Endothelial cell of umbilical vein (primary cell): Measurements from ENCODE around the gene LMLN. TPM values are rescaled to one million over a fixed set of nuclear protein-coding genes. Genes with fewer than 3 reads are reported as not detected.

Experiments
- BruUV-seq: library from RNA; stranded (reverse); fragments of 400-500 nt; replicated peaks from 2 replicates; lab custom pipeline; 2021; lab: Mats Ljungman, UMichigan
- CTCF ChIA-PET: fragments of 300-600, 350-600 bp; sonication (Branson Sonifier 250); formaldehyde crosslinking; loops from one replicate; lab custom pipeline; 2021; ENCODE audit warnings: antibody characterized with exemption, inconsistent platforms; lab: Charles Lee
- POLR2A ChIA-PET: fragments of 300-600, 350-600 bp; sonication (Branson Sonifier 250); formaldehyde crosslinking; loops from one replicate; lab custom pipeline; 2021; ENCODE audit warnings: antibody characterized with exemption, inconsistent platforms; lab: Charles Lee
- DNase-seq: peaks from one replicate; pipeline ENCODE4 v3.0.0-alpha.2; 2011; ENCODE audit warnings: low read depth, low spot score
- FAIRE-seq: peaks from 2 replicates; lab custom pipeline; 2011; peaks lifted over from hg19 to GRCh38; lab: Jason Lieb, UNC
- H2AFZ ChIP-seq: 2 replicates; pipeline ENCODE4 v1.6.0; 2012; ENCODE audit warnings: low read depth, low read length, control low read depth, inconsistent platforms
- H3K27ac ChIP-seq: 2 replicates; pipeline ENCODE4 v1.5.1; 2011; ENCODE audit warnings: low read depth, mild to moderate bottlenecking, control low read depth, low read length, moderate library complexity; ENCODE audit not compliant: insufficient read depth
- H3K27me3 ChIP-seq, 2 experiments: 2 replicates each; pipeline versions ENCODE4 v1.6.0 to v1.6.1; 2011; ENCODE audit warnings: low read length in 2 of 2, mixed read lengths in 1 of 2; ENCODE audit not compliant: control insufficient read depth in 2 of 2, insufficient read depth in 2 of 2
- H3K36me3 ChIP-seq, 2 experiments: 2 replicates in 1 of 2; 3 replicates in 1 of 2; pipeline ENCODE4 v1.5.1; 2011; ENCODE audit warnings: low read length in 2 of 2, mild to moderate bottlenecking in 1 of 2, moderate library complexity in 1 of 2; ENCODE audit not compliant: control insufficient read depth in 2 of 2, insufficient read depth in 2 of 2; ENCODE audit errors: extremely low read depth in 1 of 2
- H3K4me1 ChIP-seq: 3 replicates; pipeline ENCODE4 v1.5.1; 2011; ENCODE audit warnings: mild to moderate bottlenecking, low read length; ENCODE audit not compliant: control insufficient read depth, insufficient read depth; ENCODE audit errors: extremely low read depth
- H3K4me2 ChIP-seq: 2 replicates; pipeline ENCODE4 v1.6.1; 2011; ENCODE audit warnings: low read length, control low read depth, mixed read lengths; ENCODE audit not compliant: insufficient read depth
- H3K4me3 ChIP-seq, 3 experiments: fragments of 200-600 bp in 1 of 3; sonication (generic), shearing (Covaris generic) in 1 of 3; replicated peaks in 1 of 3; 2 replicates each; pipeline ENCODE4 v1.5.1; 2011 to 2016; ENCODE audit warnings: control low read depth in 3 of 3, low read length in 3 of 3, mild to moderate bottlenecking in 2 of 3, inconsistent platforms in 1 of 3, low read depth in 1 of 3, moderate library complexity in 1 of 3; ENCODE audit not compliant: insufficient read depth in 1 of 3
- H3K79me2 ChIP-seq: 2 replicates; pipeline ENCODE4 v1.6.0; 2012; ENCODE audit warnings: low read length, inconsistent platforms; ENCODE audit not compliant: control insufficient read depth, insufficient read depth
- H3K9ac ChIP-seq: replicated peaks from 2 replicates; pipeline ENCODE3; 2011; ENCODE audit warnings: low read length, control low read depth; ENCODE audit not compliant: insufficient read depth; ENCODE audit errors: extremely low read depth
- H3K9me1 ChIP-seq: replicated peaks from 3 replicates; pipeline ENCODE4 v1.6.0; 2011; ENCODE audit warnings: mild to moderate bottlenecking, low read length; ENCODE audit not compliant: control insufficient read depth, insufficient read depth; ENCODE audit errors: extremely low read depth
- H3K9me3 ChIP-seq: replicated peaks from 2 replicates; pipeline ENCODE4 v1.5.1; 2012; ENCODE audit warnings: low read length, inconsistent platforms; ENCODE audit not compliant: control insufficient read depth, insufficient read depth
- H4K20me1 ChIP-seq: replicated peaks from 2 replicates; pipeline ENCODE3; 2011; ENCODE audit warnings: mild to moderate bottlenecking, low read length; ENCODE audit not compliant: control insufficient read depth, insufficient read depth; ENCODE audit errors: extremely low read depth
- EZH2 ChIP-seq: IDR thresholded peaks from 2 replicates; pipeline ENCODE4 v1.6.1; 2012; ENCODE audit warnings: borderline replicate concordance, low read depth, mild to moderate bottlenecking, moderate library complexity, low read length, inconsistent platforms; ENCODE audit not compliant: severe bottlenecking
- FOS ChIP-seq: IDR thresholded peaks from 2 replicates; pipeline ENCODE4 v1.6.1; 2011; ENCODE audit warnings: mild to moderate bottlenecking, low read length, moderate library complexity, borderline replicate concordance; ENCODE audit not compliant: insufficient read depth
- JUN ChIP-seq: IDR thresholded peaks from 2 replicates; pipeline ENCODE4 v1.6.1; 2011; ENCODE audit warnings: borderline replicate concordance, low read depth; ENCODE audit not compliant: insufficient read length, insufficient read depth
- POLR2AphosphoS5 ChIP-seq: IDR thresholded peaks from 2 replicates; pipeline ENCODE4 v1.6.1; 2012; ENCODE audit warnings: low read depth, mild to moderate bottlenecking, control low read depth, low read length, moderate library complexity; ENCODE audit not compliant: insufficient read depth
- dilution Hi-C: fragments of 300-500 bp; cut with MboI; formaldehyde crosslinking; loops from one replicate; pipeline ENCODE4 v1.15.0; 2019; ENCODE audit warnings: low sequenced_read_pairs; ENCODE audit not compliant: extremely low pct_ligation_motif_present
- intact Hi-C: fragments of 100-400 bp; cut with micrococcal nuclease; formaldehyde crosslinking; loops from one replicate; pipeline ENCODE4 v1.10.0; 2022
- polyA plus RNA-seq, 4 experiments: library from polyadenylated mRNA; depleted of rRNA in 3 of 4; stranded (reverse) in 3 of 4; unstranded in 1 of 4; fragments of >200 nt; gene quantifications; 2 replicates each; pipeline versions ENCODE4 v1.2.1 to v1.2.3, GENCODE V29; 2011 to 2012; ENCODE audit warnings: missing spikeins in 1 of 4
- total RNA-seq: library from RNA; stranded (reverse); gene quantifications from 2 replicates; pipeline ENCODE4 v1.2.3, GENCODE V29; 2021
- TF ChIP-seq, protein P1 (sequence below), 2 donors: IDR thresholded peaks; 1 replicate in 1 of 2; 2 replicates in 1 of 2; pipeline ENCODE4 v1.5.1; 2011; ENCODE audit warnings: low read length in 2 of 2, mild to moderate bottlenecking in 2 of 2, moderate library complexity in 2 of 2, control low read depth in 1 of 2, inconsistent platforms in 1 of 2, low read depth in 1 of 2; ENCODE audit not compliant: insufficient read depth in 1 of 2; ENCODE audit errors: extremely low read depth in 1 of 2
- TF ChIP-seq, protein P2 (sequence below): IDR thresholded peaks from 2 replicates; pipeline ENCODE4 v1.6.1; 2011; ENCODE audit not compliant: insufficient read depth, insufficient read length

LMLN gene
- total and polyA plus RNA-seq, 2 donors (not counting 3 experiments of a cell fraction or from before 2014, with no cell fraction given) = 4.8 to 6.5 TPM

DNA sequence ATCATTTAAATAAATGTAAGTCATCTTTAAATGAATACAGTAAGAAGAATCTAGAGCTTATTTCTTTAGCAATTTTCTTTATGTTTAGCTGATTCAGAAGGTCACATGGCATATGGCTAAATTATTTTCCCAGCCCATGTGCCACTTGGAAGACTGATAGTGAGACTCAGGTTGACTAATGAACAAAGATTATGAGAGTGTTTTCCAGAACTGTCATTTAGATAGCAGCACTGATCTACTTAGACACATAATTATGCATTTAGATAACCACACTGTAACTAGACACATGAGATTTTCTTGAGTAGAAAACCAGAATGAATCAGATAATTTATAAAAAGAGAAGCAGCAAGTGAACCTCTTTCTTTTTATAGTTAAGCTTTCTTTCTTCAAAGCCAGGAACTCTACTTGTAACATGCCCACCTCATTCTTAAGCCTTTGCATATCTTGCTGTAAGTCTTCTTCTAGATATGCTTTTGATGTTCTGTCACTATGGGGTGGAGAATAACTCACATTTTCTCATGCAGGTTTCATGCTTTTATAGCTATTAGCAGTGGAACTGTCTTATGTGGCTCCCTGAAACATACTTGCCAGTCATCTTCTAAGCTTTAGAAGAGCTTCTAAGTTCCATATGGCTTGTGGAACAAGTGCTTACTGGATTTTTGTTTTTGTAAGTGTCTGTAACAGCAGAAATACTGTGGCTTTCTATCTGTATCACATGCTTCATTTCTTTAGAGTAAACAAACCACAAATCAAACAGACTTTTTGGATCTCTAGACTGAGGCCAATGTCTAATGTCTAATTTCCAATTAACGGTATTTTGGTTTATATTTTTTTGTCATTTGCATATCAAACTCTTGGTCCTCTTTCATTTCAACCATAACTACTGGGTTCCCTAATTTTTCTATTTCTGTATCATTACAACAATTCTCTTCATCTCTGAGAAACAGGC, 101.4 kb downstream of the LMLN start:
- Histone ChIP-seq H2AFZ (no peak overlapping the region), H3K9me3 (no peaks in the 10 kb centered on the region), H3K9ac (no peak overlapping the region), H3K27me3 (peaks cover 10 to 27% of the 10 kb centered on the region in 2 experiments), H3K4me2 (no peak overlapping the region), H3K4me1 (no peaks in the 10 kb centered on the region), H4K20me1 (no peaks in the 10 kb centered on the region), H3K4me3 (no peak overlapping the region), H3K36me3 (no peaks in the 10 kb centered on the region), H3K79me2 (no peaks in the 10 kb centered on the region), H3K27ac (no peak overlapping the region), H3K9me1 (no peaks in the 10 kb centered on the region)
- ChIA-PET CTCF (interaction anchor here (0.9 to 2.5 kb wide), 7 partner anchors 9 to 79 kb away, joined by 3 to 11 read pairs (median 4); no protein-coding TSS in a partner anchor), POLR2A (no interaction called here)
- intact Hi-C loops = no loop called here
- DNase-seq = no peak
- dilution Hi-C loops = no loop called here
- no peak for TF ChIP-seq FOS
- no peak for TF ChIP-seq EZH2
- TF ChIP-seq POLR2AphosphoS5 = no peak
- TF ChIP-seq, protein P1, sequence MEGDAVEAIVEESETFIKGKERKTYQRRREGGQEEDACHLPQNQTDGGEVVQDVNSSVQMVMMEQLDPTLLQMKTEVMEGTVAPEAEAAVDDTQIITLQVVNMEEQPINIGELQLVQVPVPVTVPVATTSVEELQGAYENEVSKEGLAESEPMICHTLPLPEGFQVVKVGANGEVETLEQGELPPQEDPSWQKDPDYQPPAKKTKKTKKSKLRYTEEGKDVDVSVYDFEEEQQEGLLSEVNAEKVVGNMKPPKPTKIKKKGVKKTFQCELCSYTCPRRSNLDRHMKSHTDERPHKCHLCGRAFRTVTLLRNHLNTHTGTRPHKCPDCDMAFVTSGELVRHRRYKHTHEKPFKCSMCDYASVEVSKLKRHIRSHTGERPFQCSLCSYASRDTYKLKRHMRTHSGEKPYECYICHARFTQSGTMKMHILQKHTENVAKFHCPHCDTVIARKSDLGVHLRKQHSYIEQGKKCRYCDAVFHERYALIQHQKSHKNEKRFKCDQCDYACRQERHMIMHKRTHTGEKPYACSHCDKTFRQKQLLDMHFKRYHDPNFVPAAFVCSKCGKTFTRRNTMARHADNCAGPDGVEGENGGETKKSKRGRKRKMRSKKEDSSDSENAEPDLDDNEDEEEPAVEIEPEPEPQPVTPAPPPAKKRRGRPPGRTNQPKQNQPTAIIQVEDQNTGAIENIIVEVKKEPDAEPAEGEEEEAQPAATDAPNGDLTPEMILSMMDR (IDR thresholded peaks at IDR 0.05; ENCODE audit: extremely low read depth in 1 of 2, insufficient read depth in 1 of 2, low read depth in 1 of 2, low read length in 2 of 2) = no peak
- TF ChIP-seq JUN = no peak
- TF ChIP-seq, protein P2, sequence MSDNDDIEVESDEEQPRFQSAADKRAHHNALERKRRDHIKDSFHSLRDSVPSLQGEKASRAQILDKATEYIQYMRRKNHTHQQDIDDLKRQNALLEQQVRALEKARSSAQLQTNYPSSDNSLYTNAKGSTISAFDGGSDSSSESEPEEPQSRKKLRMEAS = no peak
- no peak for FAIRE-seq
- BruUV-seq = no TSS peak
